Mesendoderm (in vitro differentiated cells): Measurements from ENCODE around the gene ARHGEF10L.

ENCODE experiments used
- DNase-seq: peaks from one replicate; pipeline ENCODE4 v3.0.0; 2013
- H2AK5ac ChIP-seq: 2 replicates; pipeline ENCODE4 v1.6.1; 2013; ENCODE audit warnings: low read length, inconsistent platforms
- H2BK120ac ChIP-seq: 2 replicates; pipeline ENCODE4 v1.6.1; 2013; ENCODE audit warnings: low read depth, mild to moderate bottlenecking, low read length, moderate library complexity, mixed read lengths
- H2BK15ac ChIP-seq: replicated peaks from 2 replicates; pipeline ENCODE4 v1.6.1; 2013; ENCODE audit warnings: low read depth, mild to moderate bottlenecking, moderate library complexity
- H2BK5ac ChIP-seq: 2 replicates; pipeline ENCODE4 v1.6.1; 2013; ENCODE audit warnings: low read length, inconsistent platforms
- H3K18ac ChIP-seq: 2 replicates; pipeline ENCODE4 v1.6.1; 2013; ENCODE audit warnings: mild to moderate bottlenecking, low read length, mixed read lengths
- H3K23ac ChIP-seq: one replicate; pipeline ENCODE4 v1.6.1; 2013; ENCODE audit warnings: low read length
- H3K27ac ChIP-seq: 2 replicates; pipeline ENCODE4 v1.5.1; 2013; ENCODE audit warnings: low read depth, mild to moderate bottlenecking, inconsistent platforms, low read length, moderate library complexity
- H3K27me3 ChIP-seq: 2 replicates; pipeline ENCODE4 v1.6.1; 2013; ENCODE audit warnings: low read length, control low read depth, mild to moderate bottlenecking, inconsistent platforms; ENCODE audit not compliant: insufficient read depth, poor library complexity
- H3K36me3 ChIP-seq: 2 replicates; pipeline ENCODE4 v1.6.1; 2013; ENCODE audit warnings: low read length, inconsistent platforms; ENCODE audit not compliant: control insufficient read depth, insufficient read depth
- H3K4ac ChIP-seq: one replicate; pipeline ENCODE4 v1.6.1; 2013; ENCODE audit warnings: low read depth, mild to moderate bottlenecking, low read length, moderate library complexity
- H3K4me1 ChIP-seq: 2 replicates; pipeline ENCODE4 v1.6.1; 2013; ENCODE audit warnings: low read depth, low read length, inconsistent platforms; ENCODE audit not compliant: control insufficient read depth
- H3K4me2 ChIP-seq: 2 replicates; pipeline ENCODE4 v1.6.1; 2013; ENCODE audit warnings: low read length
- H3K4me3 ChIP-seq: 2 replicates; pipeline ENCODE4 v1.5.1; 2013; ENCODE audit warnings: mild to moderate bottlenecking, low read length
- H3K56ac ChIP-seq: one replicate; pipeline ENCODE4 v1.6.1; 2013; ENCODE audit warnings: low read length
- H3K79me1 ChIP-seq: 2 replicates; pipeline ENCODE4 v1.6.1; 2013; ENCODE audit warnings: low read length, inconsistent platforms
- H3K79me2 ChIP-seq: 2 replicates; pipeline ENCODE4 v1.6.1; 2013; ENCODE audit warnings: mild to moderate bottlenecking, low read length; ENCODE audit not compliant: control insufficient read depth, insufficient read depth
- H3K9ac ChIP-seq: 2 replicates; pipeline ENCODE4 v1.6.1; 2013; ENCODE audit warnings: low read length, inconsistent platforms
- H4K5ac ChIP-seq: one replicate; pipeline ENCODE4 v1.6.1; 2013; ENCODE audit warnings: low read length
- H4K8ac ChIP-seq: one replicate; pipeline ENCODE4 v1.6.1; 2013; ENCODE audit warnings: low read depth, mild to moderate bottlenecking, control low read depth, low read length, moderate library complexity
- WGBS: extraction: QIAGEN DNeasy Blood & Tissue Kit; methylation state at CpG from one replicate; pipeline ENCODE4 v1.1.7; 2013; ENCODE audit warnings: low lambda C conversion rate, missing lambda C conversion rate; ENCODE audit not compliant: insufficient coverage; ENCODE audit errors: extremely low coverage; 5-methylcytosine and 5-hydroxymethylcytosine counted together

Gene ARHGEF10L

DNA sequence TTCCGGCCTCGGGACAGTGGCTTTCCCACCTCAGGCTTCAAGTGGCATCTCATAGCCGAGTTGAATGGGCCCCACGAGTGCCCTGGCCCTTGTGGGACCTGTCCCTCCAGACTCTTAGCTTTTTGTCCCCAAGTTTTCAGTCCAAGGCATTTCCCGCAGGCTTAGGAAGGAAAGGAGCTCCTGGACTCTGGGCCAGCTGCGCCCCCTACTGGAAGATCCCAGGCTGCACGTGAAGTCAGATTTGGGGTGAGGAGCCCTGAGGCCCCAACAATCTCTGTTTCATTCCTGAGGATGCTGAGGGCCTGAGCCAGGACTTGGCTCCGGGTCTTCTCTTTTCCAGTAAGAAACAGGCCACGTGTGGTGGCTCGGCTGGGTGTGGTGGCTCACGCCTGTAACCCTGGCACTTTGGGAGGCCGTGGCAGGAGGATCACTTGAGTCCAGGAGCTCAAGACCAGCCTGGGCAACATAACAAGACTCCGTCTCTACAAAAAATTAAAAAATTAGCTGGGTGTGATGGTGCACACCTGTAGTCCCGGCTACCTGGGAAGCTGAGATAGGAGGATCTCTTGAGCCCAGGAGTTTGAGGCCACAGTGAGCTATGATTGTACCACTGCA lies 67.4 kb downstream of the ARHGEF10L start:
- Histone ChIP-seq H3K79me2 (no peaks in the 10 kb centered on the region), H3K79me1 (no peaks in the 10 kb centered on the region), H3K27me3 (no peaks in the 10 kb centered on the region), H2BK120ac (no peak overlapping the region), H3K4me2 (no peak overlapping the region), H4K5ac (no peak overlapping the region), H2AK5ac (no peak overlapping the region), H3K36me3 (peaks cover 2% of the 10 kb centered on the region), H3K4ac (no peak overlapping the region), H3K4me1 (no peaks in the 10 kb centered on the region), H3K56ac (no peak overlapping the region), H3K18ac (no peak overlapping the region), H3K9ac (no peak overlapping the region), H3K23ac (no peak overlapping the region), H2BK5ac (no peak overlapping the region), H3K4me3 (no peak overlapping the region), H2BK15ac (no peak overlapping the region), H4K8ac (no peak overlapping the region), H3K27ac (no peak overlapping the region)
- peak; percentile 77 for DNase-seq
- no CpG with 5 or more reads among the region's 14 CpGs for WGBS

DNA sequence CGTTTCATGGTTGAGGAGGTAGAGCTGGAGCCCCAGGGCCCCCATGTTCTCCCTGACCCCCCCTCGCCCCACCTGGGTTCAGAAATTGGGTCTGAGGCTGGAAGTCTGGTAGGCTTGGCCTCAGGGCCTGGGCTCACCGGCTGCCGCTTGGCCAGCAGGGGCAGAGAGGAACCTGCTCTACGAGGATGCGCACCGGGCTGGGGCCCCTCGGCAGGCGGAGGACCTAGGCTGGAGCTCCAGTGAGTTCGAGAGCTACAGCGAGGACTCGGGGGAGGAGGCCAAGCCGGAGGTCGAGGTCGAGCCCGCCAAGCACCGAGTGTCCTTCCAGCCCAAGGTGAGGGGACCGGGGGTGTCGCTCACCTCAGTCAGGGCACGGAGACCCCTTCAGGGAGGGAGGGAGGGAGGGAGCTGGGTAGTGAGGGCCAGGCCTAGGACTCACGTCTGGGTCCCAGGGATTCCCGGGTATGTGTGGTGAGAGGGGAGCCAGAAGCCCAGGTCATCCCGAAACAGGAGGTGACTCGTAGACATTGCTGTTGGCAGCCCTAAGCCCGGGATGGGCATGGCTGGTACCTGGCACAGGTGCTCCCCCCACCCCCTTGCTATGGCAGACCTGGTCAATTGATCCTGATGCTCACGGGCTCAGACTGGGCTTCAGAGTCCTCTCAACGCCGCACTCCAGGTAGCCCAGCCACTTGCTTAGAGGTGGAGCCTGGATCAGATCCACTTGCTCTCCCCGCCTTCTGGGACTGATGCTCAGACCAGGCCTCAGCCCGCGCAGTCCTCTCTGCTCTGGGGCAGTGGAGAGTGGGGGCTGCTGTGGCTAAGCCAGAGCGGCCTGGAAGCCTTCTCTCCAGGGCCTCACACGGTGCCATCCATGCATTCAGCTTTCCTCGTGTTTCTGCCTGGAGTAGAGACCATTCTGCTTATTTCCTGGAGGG lies 68.4 kb downstream of the ARHGEF10L start:
- Histone ChIP-seq H3K4me2 (no peak overlapping the region), H4K5ac (no peak overlapping the region), H2BK120ac (no peak overlapping the region), H4K8ac (no peak overlapping the region), H3K79me2 (no peaks in the 10 kb centered on the region), H3K4me1 (no peaks in the 10 kb centered on the region), H3K18ac (no peak overlapping the region), H3K56ac (no peak overlapping the region), H3K27me3 (no peaks in the 10 kb centered on the region), H2AK5ac (no peak overlapping the region), H3K9ac (no peak overlapping the region), H3K4ac (no peak overlapping the region), H2BK5ac (no peak overlapping the region), H3K27ac (no peak overlapping the region), H3K79me1 (no peaks in the 10 kb centered on the region), H3K4me3 (no peak overlapping the region), H2BK15ac (no peak overlapping the region), H3K36me3 (peaks cover 2% of the 10 kb centered on the region), H3K23ac (no peak overlapping the region)
- no peak for DNase-seq
- WGBS, result no CpG with 5 or more reads among the region's 34 CpGs

DNA sequence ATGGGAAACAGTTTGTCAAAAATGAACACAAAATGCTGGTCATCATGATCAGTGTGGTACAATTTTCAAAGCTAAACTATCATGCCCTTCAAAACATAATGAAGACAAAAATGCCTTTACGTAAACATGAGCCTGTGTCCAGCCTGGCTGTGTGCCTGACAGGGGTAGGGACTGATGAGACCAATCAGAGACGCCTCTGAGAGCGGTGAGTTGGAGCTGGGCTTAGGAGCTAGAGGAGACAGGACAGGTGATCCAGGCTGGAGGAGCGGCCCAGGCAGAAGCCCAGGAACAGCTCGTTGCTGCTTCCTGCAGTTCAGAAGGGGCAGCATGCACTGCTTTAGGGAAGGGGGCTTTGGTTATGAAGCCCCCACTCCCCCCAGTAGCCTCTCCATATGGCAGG lies 70.0 kb downstream of the ARHGEF10L start:
- H3K9ac ChIP-seq, result no peak overlapping the region
- H3K79me2 ChIP-seq, result no peaks in the 10 kb centered on the region
- H2BK120ac ChIP-seq, result no peak overlapping the region
- H3K4me2 ChIP-seq, result no peak overlapping the region
- WGBS, result no CpG with 5 or more reads among the region's 5 CpGs
- H2AK5ac ChIP-seq, result no peak overlapping the region
- H2BK15ac ChIP-seq, result no peak overlapping the region
- no peak overlapping the region for H3K27ac ChIP-seq
- no peak overlapping the region for H4K8ac ChIP-seq
- no peak overlapping the region for H3K56ac ChIP-seq
- no peak for DNase-seq
- no peaks in the 10 kb centered on the region for H3K27me3 ChIP-seq
- no peak overlapping the region for H2BK5ac ChIP-seq
- no peak overlapping the region for H3K4ac ChIP-seq
- H3K23ac ChIP-seq, result no peak overlapping the region
- H3K4me1 ChIP-seq, result no peaks in the 10 kb centered on the region
- H3K4me3 ChIP-seq, result no peak overlapping the region
- H4K5ac ChIP-seq, result no peak overlapping the region
- H3K79me1 ChIP-seq, result no peaks in the 10 kb centered on the region
- H3K36me3 ChIP-seq, result peaks cover 2% of the 10 kb centered on the region
- H3K18ac ChIP-seq, result no peak overlapping the region

DNA sequence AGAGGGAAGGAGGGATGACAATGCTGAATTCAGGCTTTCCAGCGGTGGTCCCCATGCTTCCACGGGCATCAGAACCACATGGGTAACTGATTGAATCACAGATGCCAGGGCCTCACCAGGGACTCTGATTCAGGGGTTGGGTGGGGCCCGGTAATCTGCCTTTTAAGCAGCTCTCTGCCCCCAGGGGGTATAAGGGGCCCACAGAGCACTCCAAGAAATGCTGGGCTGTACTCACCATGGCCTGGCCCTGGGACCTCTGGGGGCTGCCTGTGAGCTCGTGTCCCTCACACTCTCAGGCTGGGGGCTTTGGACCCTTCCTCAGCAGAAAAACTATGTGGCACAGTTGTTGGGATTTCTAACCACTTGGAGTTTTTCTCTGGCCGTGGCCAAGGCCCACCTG lies 70.6 kb downstream of the ARHGEF10L start:
- Histone ChIP-seq H3K4me1 (no peaks in the 10 kb centered on the region), H3K9ac (no peak overlapping the region)
- WGBS, result no CpG with 5 or more reads among the region's 5 CpGs

DNA sequence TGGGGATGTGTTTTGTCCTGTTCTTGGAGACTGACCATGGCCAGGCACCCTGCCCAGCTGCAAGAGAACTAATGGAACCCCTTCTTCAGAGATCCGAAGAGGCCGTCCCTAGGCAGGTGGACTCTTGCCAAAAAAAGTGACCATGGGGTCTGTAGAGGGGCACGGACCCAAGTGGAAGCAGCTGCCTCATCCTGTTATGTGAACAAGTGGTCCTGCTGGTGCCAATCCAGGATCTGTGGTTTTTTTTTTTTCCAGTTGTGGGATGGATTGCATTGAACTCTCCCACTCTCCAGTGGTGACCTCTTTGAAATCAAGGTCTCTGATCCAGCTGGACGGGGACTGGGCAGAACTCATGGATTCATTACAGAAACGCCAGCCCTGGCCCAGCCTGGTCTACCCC lies 71.2 kb downstream of the ARHGEF10L start:
- Histone ChIP-seq H2BK15ac (no peak overlapping the region), H3K18ac (no peak overlapping the region), H3K23ac (no peak overlapping the region), H3K36me3 (peaks cover 2% of the 10 kb centered on the region), H2BK120ac (no peak overlapping the region), H3K4me2 (no peak overlapping the region), H3K27ac (no peak overlapping the region), H4K5ac (no peak overlapping the region), H2AK5ac (no peak overlapping the region), H3K79me2 (no peaks in the 10 kb centered on the region), H3K27me3 (no peaks in the 10 kb centered on the region), H3K4ac (no peak overlapping the region), H3K4me3 (no peak overlapping the region), H3K79me1 (no peaks in the 10 kb centered on the region), H4K8ac (no peak overlapping the region), H2BK5ac (no peak overlapping the region), H3K9ac (no peak overlapping the region), H3K4me1 (no peaks in the 10 kb centered on the region), H3K56ac (no peak overlapping the region)
- no peak for DNase-seq
- no CpG with 5 or more reads among the region's 5 CpGs for WGBS

More for the DNA sequence above, 70.6 kb downstream of the ARHGEF10L start:
- no peak overlapping the region for H4K5ac ChIP-seq
- no peak overlapping the region for H3K56ac ChIP-seq
- H3K18ac ChIP-seq, result no peak overlapping the region
- no peak overlapping the region for H3K4me3 ChIP-seq
- H3K79me1 ChIP-seq, result no peaks in the 10 kb centered on the region
- H2AK5ac ChIP-seq, result no peak overlapping the region
- no peak overlapping the region for H2BK5ac ChIP-seq
- H2BK120ac ChIP-seq, result no peak overlapping the region
- DNase-seq, result no peak
- H3K27me3 ChIP-seq, result no peaks in the 10 kb centered on the region
- no peak overlapping the region for H3K23ac ChIP-seq
- peaks cover 2% of the 10 kb centered on the region for H3K36me3 ChIP-seq
- H4K8ac ChIP-seq, result no peak overlapping the region
- H2BK15ac ChIP-seq, result no peak overlapping the region
- H3K27ac ChIP-seq, result no peak overlapping the region
- H3K4me2 ChIP-seq, result no peak overlapping the region
- no peaks in the 10 kb centered on the region for H3K79me2 ChIP-seq
- no peak overlapping the region for H3K4ac ChIP-seq
